ENCODE results near the gene ZNF816.
"Not testable (repeated sequence)": the region's sequence is repeated elsewhere in the genome, so short reads cannot be mapped to it uniquely, and the experiment has no call there.

Gene ZNF816

DNA sequence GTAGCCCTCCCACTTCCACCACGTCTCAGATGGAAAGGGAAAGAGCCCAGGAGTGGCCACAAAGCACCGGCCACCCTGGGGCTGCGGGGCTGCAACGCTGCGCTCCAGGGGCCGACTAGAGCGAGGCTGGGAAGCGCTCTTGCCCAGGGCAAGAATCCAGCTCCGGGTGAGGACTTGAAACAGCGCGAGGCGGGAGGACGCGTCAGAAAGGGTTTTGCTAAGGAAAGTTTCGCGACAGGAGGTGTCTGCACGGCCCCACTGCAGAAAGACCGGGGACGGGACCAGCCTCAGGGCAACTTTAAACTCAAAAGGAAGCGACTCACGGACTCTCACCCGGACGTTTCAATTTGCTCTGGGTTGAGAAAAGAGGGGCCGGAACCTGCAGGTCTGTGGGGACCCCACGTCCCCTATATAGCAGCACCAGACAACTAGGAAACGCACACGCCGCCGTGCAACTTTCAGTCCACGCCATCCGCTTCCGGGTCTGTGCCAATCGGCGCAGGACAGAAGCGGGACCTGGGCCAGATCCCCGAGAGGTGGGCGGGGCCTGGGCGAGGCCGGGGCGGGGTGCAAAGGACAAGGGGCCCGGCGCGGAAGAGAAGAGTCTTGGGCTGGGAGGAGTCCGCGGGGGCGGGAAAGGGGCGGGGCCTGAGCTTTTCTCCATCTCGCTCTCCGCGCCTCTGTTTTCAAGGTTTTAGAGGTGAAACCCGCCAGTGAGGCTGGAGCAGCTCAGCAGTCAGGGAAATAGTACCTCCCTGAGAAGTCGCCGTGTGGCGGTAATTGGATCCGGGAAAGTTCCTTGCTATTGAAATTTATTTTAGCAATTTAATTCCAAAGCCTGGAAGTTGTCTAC is at the start of gene ZNF816:
ZNF816 (minus strand) TSS at position 488 of the 853 bp plus-strand sequence. CDS start 6,792 bp downstream, outside the sequence.
- peak; percentile 43 to 82 for DNase-seq

DNA sequence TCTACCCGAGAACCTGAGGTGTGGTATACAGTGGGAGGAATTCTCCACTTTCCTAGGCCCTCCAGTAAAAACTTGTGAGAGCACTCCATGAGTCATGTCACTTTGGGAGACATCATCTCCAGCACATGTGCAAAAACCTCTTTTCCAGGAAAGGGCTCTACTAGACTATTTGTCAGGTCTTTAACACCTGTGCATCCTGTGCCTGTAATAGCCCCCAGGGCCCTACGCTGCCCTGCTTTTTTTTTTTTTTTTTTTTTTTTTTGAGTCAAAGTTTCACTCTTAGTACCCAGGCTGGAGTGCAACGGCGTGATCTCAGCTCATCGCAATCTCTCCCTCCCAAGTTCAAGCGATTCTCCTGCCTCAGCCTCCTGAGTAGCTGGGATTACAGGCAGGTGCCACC is 49.3 kb upstream of the ZNF816 start:
- DNase-seq, result no peak

DNA sequence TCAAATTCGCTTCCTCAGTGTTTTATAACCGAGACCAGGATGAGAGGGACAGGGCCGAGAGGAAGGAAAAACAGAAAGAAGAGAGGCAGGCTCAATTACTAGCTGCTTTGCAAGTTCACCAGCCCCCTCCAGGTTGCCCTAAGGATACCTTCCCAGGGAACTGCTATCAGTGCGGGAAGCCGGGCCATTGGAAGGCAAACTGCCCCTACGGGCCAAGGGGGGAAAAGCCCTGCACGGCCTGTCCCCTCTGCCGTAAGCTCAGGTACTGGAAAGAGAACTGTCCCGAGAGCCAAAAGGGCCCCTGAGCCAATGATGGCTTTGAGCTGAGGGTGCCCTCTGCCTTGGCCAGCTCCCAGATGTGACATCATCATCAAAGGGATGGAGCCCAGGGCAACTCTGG is 47.8 kb upstream of the ZNF816 start:
- DNase-seq, result no peak

DNA sequence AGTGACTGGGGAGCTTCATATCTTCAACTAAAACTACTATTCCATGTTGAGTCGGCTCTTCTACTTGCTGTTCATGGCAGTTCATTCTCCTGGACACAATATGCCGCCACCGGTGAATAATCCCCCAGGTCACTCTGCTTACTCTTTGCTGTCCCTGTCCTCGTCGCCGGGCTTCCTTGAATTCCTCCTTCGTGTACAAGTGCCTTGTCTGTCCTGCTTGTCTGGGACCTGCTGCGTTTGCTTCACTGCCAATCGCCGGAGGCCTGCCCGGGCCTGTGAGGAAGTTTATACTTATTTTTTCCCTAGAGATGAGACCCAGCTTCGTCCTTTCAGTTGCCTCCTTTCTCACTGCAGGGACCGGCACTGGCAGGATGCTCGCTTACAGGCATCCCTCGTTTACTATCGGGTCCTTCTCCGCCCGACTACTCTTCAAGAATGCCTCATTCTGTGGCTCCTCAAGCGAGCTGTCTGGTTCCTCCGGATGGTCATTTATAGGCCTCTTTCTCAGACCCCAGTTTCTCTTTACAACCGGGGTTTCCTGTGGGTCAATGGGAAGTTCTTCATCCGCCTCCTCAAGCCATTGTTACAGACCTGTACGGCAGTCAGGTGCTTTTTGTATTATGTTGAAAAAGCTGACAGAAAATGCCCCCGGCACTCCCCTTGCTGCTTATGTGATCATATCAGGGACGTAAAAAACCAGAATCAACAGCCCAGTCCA is 45.5 kb upstream of the ZNF816 start:
- no peak for DNase-seq

DNA sequence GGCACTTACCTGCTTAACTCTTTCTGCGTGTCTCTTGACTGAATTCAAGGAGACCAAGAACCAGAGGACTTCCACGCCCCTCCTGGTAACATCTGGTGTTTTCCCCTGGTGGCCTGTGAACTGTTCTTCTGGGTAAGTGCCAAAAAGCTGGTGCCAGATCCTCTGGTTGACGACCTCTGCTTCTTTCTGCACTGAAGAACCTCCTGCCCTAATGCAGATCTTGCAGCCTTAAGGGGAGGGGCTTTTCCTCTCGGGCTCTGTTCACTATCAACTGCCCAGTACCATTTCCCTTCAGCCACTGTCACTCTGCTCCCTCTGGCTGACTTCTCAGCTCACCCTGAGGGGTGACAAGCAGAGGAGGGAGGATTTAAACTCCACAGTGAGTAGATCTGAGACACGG is 44.9 kb upstream of the ZNF816 start:
- DNase-seq, result no peak

DNA sequence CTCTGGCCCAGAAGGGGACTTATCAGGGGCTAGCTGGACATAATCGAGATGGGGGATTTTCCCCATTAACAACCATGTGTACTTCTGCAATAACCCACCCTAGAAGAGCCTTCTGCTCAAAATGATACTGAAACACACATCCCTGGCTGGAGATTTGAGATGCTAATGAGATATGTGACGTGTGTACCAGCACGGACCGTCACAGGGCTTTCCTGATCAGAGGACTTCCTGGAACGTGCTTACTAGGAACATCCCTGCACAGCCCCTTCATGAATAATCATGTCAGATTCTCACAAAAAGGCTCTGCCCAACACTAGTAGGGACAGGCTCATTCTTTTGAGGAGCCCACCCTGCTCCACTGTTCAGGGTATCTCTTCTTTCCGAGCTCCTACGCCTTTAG is 44.5 kb upstream of the ZNF816 start:
- no peak for DNase-seq

DNA sequence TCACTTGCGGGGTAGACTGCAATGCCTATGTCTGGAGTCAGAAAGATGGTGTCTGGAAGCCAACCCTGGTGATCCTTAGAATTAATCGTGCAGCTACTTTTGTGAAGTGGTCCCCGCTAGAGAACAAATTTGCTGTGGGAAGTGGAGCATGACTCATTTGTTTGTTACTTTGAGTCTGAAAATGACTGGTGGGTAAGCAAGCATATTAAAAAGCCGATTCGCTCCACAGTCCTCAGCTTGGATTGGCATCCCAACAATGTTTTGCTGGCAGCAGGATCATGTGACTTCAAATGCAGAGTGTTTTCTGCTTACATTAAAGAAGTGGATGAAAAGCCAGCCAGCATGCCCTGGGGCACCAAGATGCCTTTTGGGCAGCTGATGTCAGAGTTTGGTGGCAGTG is 41.6 kb upstream of the ZNF816 start:
- DNase-seq, result no peak

DNA sequence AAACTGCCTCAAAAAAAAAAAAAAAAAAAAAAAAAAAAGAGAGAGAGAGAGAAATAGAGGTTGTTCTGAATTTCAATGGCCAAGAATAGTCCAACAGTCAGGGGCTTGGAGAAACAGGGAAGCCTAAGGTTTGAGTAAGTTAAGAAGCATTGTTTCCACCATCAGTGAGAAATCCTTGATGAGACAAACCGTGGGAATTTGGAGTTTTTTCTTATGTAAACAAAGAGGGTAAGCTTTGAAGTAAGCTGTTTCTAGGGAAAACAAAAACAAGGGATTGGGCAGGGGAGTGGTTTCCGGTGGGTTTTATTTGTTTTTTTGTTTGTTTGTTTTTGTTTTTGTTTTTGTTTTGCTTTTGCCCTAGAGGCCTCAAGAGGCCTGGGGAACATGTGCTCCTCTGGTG is 39.8 kb upstream of the ZNF816 start:
- DNase-seq, result no peak

DNA sequence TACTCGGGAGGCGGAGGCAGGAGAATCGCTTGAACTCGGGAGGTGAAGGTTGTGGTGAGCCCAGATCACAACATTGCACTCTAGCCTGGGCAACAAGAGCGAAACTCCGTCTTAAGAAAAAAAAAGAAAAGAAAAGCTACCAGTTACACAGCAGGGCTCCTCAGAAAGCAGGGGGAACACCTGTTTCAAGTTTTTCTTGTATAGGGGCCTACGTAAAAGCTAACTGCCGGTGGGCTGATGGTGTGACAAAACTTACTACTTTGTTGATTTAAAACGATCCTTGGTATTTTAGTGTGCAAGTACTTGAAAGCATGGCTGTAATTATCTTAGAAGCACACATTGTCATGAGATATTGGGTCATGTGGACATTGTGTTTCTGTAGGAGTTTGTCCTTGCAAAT is 35.3 kb upstream of the ZNF816 start:
- DNase-seq, result no peak

DNA sequence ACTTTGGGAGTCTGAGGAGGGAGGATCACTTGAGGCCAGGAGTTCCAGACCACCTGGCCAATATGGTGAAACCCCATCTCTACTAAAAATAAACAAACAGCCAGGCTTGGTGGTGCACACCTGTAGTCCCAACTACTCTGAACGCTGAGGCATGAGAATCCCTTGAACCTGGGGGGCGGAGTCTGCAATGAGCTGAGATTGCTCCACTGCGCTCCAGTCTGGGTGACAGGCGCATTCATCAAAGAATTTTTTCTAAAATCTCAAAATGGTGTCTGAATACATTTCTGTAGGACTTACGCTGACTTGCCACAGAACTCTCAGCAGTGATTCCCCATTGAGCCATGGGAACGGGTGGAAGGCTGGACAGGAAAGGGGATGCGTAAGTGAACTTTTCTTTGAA is 33.0 kb upstream of the ZNF816 start:
- DNase-seq, result no peak

DNA sequence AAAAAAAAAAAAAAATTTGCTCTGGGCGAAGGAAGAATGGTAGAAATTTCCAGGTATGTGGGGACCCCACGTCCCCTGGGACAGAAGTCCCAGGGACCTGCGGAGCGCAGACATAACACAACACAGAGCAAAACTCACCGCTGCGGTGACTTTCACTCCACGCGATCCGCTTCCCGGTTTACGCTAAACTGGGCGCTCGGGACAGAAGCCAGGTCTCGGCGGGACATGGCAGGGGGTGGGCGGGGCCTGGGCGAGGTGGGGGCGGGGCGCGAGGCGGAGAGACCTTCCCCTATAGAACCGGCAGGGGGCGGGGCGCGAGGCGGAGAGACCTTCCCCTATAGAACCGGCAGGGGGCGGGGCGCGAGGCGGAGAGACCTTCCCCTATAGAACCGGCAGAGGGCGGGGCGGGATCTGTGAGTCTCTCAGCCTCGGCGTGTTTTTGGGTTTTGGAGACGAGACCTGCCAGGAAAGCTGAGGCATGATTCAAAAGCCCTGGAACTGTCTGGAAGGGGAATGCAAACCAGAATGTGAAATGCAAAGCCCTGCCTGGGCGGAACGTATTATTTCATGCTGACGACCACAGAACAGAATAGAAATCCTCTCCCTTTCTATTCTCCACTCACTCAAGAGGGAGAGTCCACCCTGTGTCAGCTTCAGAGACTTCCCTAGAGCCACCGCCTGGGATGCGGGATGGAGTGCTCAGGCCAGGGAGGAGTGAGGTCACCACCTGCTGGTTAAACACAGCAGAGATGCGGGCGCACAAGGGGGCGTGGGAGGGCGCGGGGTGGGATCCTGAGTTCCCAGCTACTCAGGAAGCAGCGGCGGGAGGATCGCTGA is 30.9 kb upstream of the ZNF816 start:
- no peak for DNase-seq

DNA sequence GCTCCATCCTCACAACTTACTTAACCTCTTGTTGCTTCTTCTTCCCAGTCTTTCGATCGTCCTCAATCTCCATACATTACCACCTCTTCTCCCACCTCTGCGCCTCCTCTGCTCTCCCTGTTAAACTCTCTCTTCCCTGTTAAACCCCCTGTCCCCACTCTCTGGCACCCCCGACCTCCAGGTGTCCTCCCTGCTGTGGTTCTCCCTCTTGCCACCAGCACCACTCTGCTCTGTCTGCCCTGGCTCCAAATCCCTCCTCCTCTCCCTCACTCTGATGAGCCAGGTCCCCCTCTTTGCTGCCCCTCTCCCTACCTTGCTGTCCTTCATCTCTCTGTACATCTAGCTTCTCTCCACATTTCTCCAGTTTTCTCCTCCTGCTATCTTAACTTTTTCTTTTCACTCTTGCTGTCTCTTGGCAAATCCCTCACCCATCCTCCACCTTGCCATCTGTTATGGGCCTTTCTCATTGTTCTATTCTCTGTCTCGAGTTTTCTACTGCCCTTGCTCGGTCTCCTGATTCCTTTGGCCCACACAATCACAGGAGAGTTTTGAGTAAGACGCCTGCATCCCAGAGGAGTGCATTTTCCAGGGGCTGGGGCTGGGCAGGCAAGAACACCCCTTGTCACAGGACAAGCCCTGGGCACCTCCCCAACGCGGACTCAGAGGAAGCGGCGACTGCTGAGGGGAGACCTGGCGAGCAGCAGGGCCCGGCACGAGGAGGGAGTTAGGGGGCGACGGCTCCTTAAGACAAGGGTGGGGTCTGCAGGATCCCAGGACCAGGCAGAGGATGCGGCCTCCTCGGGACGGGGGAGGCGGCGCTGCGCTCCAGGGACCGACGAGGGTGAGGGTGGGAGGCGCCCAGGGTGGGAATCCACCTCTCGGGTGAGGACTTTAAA is 29.7 kb upstream of the ZNF816 start:
- no peak for DNase-seq

DNA sequence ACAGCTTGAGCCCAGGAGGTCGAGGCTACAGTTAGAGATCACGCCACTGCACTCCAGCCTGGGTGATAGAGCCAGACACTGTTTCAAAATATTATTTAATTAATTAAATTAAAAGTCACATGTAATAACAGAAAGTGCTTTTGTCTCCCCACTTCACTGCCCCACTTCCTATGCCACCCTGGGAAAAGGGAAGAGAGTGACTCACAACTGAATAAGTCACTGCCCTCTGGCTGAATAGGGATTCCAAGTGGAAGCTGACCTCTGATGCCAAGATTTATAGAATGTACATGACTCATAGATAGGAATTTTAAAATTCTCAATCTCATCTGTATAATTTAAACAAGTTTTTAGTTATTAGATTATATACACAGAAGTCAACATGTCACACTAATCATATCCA is 28.8 kb upstream of the ZNF816 start:
- peak; percentile 51 to 90 for DNase-seq

DNA sequence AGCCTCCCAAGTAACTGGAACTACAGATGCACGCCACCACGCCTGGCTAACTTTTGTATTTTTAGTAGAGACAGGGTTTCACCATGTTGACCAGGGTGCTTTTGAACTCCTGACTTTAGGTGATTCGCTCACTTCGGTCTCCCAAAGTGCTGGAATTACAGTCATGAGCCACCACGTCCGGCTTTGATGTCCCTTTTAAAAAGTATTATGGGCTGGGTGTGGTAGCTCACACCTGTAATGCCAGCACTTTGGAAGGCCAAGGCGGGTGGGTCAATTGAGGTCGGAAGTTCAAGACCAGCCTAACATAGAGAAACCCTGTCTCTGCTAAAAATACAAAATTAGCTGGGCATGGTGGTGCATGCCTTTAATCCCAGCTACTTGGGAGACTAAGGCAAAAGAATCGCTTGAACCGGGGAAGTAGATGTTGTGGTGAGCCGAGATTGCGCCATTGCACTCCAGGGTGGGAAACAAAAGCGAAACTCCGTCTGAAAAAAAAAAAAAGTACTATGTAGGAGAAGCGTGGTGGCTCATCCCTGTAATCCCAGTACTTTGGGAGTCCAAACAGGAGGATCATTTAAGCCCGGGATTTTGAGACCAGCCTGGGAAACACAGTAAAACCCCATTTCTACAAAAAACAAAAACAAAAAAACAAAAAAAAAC is 28.2 kb upstream of the ZNF816 start:
- peak in 1 of 2 experiments; percentile 13 for DNase-seq

DNA sequence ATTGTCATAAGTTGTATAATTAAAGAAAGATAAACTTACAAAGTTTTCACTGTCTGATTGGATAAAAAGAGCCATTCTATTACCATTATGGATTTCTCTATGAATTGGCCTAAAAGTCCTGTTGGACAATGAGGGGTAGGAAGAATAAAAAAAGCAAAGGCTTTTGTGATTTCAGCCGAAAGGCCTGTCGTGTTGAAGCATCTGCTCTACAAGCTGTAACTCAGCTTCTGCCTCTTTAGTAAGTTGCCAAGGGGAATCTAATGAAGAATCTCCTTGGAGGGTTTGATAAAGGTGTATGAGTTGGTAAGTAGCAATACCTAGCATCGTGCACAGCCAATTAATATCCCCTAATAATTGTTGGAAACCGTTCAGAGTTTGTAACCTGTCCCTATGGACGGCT is 25.8 kb upstream of the ZNF816 start:
- no peak for DNase-seq

DNA sequence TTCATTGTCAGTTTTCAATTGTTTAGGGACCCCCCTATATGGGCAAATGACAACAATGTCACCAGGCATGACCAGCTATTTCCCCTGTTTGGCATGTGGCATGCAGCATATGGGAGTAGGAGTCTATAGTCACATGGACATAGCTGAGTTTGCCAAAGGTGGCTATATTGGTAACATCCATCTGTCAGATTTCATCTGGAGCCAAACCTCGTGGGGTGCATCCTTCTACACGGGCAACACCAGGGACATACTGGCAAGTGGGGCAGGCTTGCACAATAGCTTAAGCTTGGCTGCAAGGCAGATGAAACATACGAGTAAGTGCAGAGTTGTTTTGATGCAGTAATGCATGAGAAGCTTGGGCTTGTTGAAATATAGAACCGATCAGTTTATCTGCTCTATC is 24.5 kb upstream of the ZNF816 start:
- DNase-seq, result no peak

DNA sequence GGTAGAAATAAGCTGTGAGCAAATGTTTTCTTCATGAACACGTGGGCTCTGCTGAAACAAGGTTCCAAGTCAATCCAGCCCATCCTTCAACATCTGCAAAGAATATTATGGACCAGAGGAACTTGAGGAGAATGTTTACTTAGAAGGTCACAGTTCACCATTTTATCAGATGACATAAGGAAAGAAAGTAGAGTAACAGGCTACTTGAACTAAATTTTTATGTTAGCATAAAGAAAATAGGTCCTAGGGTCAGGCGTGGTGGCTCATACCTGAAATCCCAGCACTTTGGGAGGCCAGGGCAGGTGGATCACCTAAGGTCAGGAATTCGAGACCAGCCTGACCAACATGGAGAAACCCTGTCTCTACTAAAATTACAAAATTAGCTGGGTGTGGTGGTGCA is 20.5 kb upstream of the ZNF816 start:
- not testable (repeated sequence) for DNase-seq

DNA sequence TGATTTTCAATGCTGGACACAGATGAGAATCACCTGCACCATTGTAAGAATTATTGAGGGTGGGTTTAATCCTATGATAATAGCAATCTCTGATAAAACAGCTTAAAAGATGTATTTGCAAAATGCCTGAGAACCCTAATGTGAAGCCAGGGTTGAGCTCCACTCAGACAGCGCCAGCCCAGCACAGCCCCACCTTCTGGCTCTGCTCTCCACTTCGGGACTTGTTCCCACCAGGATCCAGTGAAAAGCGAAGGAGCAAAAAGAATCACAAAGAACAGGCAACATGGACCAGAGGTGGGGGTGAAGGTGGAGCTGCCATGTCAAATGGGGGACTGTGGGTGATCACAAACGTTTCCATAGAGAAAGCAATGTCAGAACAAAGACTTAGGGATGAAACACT is 18.6 kb upstream of the ZNF816 start:
- DNase-seq, result no peak

DNA sequence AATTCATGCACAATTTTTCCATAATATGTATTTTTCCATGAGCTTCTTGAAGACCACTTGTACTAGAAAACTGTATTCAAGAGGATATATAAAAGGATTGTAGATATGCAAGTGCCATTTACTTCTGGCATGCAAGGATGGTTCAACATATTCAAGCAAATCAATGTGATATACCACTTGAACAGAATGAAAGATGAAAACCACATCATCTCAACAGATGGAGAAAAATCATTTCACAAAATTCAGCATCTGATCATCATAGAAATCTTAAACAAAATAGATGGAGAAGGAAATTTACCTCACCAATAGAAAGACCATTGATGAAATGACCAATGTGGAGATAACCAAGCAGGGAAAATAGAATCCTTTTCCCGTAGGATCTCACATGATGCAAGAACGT is 5.1 kb upstream of the ZNF816 start:
- no peak for DNase-seq

DNA sequence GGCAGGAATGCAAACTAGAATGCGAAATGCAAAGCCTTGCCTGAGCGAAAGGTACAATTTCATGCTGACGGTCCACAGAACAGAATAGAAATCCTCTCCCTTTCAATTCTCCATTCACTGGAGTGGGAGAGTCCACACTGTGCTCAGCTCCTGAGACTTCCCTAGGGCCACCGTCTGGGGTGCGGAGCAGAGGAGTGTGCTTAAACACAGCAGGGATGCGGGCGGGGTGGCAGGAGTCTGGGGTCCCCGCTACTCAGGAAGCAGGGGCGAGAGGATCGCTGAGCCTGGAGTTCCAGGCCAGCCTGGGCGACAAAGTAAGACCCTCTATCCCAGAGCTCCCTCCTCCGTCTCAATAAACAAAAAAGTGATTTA is 552 bp upstream of the ZNF816 start:
- DNase-seq, result no peak

DNA sequence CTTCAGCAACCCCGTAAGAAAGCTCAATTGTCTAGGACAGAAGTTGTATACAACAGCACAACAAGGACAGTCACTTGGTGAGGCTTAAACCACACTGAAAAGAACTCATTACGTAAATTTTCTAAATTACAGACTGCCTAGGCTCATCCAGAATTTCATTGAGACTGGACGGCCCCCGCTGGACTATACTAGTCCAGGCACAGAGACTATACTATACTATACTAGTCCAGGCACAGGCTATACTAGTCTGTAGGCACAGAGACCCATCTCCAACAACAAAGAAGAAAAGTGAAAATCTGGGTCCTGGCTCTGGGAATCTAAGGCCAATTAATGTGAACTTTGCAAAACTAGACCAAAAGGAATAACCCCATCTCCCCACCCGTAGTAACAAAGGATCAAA is 700 bp downstream of the ZNF816 start:
- DNase-seq, result no peak

Data from SW 1271 (cell line).